ENCODE data around the gene COG2. TPM values are rescaled to one million over a fixed set of nuclear protein-coding genes. Genes with fewer than 3 reads are reported as not detected.

The COG2 gene
- total and polyA plus RNA-seq, 2 of the 13 experiments (the other 11 are each of a cell fraction or from before 2014, with no cell fraction given): 16.8 to 36.3 TPM

GRCh38 chr1:230713915-230714764 is 71.9 kb downstream of the COG2 start, which contains the start of gene AGT (continued):
- TF ChIP-seq ZNF407 (CRISPR knock-in tag; IDR thresholded peaks at IDR 0.05; ENCODE audit: not compliant biosample characterization) (no peak), ARID3A (IDR thresholded peaks at IDR 0.05; ENCODE audit: low read depth, low read length) (peak; percentile 61), DNMT3B (CRISPR knock-in tag; conservative IDR thresholded peaks at IDR 0.05) (peak; percentile 89), SP2 (CRISPR knock-in tag; IDR thresholded peaks at IDR 0.05) (peak; percentile 15; the same call in 1 of the 2 replicates), CREB3 (CRISPR knock-in tag; IDR thresholded peaks at IDR 0.05) (peak; percentile 62; the same call in 1 of the 2 replicates), CAMTA2 (CRISPR knock-in tag; IDR thresholded peaks at IDR 0.05; ENCODE audit: borderline replicate concordance) (peak; percentile 53; the same call in 1 of the 2 replicates), KDM5B (CRISPR knock-in tag; IDR thresholded peaks at IDR 0.05; ENCODE audit: borderline replicate concordance) (peak; percentile 97), SMAD9 (CRISPR knock-in tag; IDR thresholded peaks at IDR 0.05) (no peak), ISX (CRISPR knock-in tag; conservative IDR thresholded peaks at IDR 0.05) (no peak), SMYD3 (CRISPR knock-in tag; IDR thresholded peaks at IDR 0.05) (no peak), HMGXB4 (CRISPR knock-in tag; IDR thresholded peaks at IDR 0.05; ENCODE audit: borderline replicate concordance in 1 of 2, low read depth in 1 of 2) (peak; percentile 46 to 58; a peak in 2 of 4 replicates), PAX8 (CRISPR knock-in tag; IDR thresholded peaks at IDR 0.05; ENCODE audit: borderline replicate concordance) (peak; percentile 45; the same call in 1 of the 2 replicates), NKX3-1 (CRISPR knock-in tag; IDR thresholded peaks at IDR 0.05) (peak; percentile 59), RBFOX2 (IDR thresholded peaks at IDR 0.05; ENCODE audit: low read depth, low read length) (no peak; the same call in 1 of the 2 replicates), ZBTB7B (CRISPR knock-in tag; IDR thresholded peaks at IDR 0.05) (peak; percentile 97)
